ENCODE data around the gene LNX1. TPM values are rescaled to one million over a fixed set of nuclear protein-coding genes. Genes with fewer than 3 reads are reported as not detected.

Gene LNX1
- total and polyA plus RNA-seq, 9 of the 15 experiments (the other 6 are each of a cell fraction or from before 2014, with no cell fraction given): 0.40 to 3.6 (median 2.2) TPM

DNA sequence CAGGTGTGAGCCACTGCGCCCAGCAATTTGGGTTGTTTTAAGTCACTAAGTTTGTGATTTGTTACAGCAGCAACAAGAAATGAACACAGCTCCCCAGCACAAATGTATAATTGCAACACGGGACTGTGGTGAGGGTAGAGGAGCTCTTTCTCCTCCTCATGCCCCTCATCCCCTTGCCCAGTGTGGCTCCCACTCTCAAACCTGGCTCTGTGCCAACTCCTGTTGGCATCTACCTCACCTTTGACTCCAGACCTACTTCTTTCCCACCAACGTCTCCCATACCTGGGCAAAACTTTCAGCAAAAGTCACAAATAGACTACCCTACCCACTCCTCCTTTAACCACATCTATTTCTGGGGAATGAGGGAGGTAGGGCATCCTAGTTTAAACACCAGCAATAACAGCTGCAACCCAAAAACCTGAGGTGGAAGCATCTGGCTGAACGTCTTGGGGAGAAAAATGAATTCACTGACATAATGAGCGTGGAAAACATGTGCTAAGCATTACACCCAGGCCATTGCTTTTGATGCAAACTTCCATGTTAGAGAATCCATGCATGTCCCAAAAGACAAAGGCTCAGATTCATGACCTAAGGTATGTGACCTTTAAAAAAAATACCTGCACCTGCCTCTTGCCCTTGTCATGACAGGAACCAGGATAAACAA lies 19.2 kb downstream of the LNX1 start:
- Histone ChIP-seq H3K36me3 (ENCODE audit: control insufficient read depth, insufficient read depth, low read length) (no peaks in the 10 kb centered on the region), H3K27me3 (ENCODE audit: control insufficient read depth in 2 of 2, insufficient read depth in 2 of 2, low read length in 2 of 2) (no peaks in the 10 kb centered on the region), H4K20me1 (replicated peaks; ENCODE audit: control insufficient read depth, insufficient read depth, low read length) (no peaks in the 10 kb centered on the region), H3K4me2 (ENCODE audit: insufficient read depth, low read length) (no peak overlapping the region), H2AFZ (ENCODE audit: low read depth, low read length) (no peak overlapping the region), H3K9me1 (ENCODE audit: control insufficient read depth, insufficient read depth, low read length) (no peaks in the 10 kb centered on the region), H3K4me1 (replicated peaks in 1 of 2; ENCODE audit: control insufficient read depth in 2 of 2, insufficient read depth in 2 of 2, low read length in 2 of 2) (peaks cover 2 to 4% of the 10 kb centered on the region in 2 experiments; a peak in 2 of 5 replicates), H3K27ac (ENCODE audit: extremely low read depth, low read depth, low read length) (no peak overlapping the region), H3K9me3 (replicated peaks; ENCODE audit: control insufficient read depth, insufficient read depth, low read depth, low read length) (no peaks in the 10 kb centered on the region), H3K79me2 (ENCODE audit: control insufficient read depth, insufficient read depth, low read length) (no peaks in the 10 kb centered on the region), H3K4me3 (no peak overlapping the region), H3K9ac (ENCODE audit: insufficient read depth in 1 of 2, low read depth in 2 of 2, low read length in 2 of 2) (no peak overlapping the region)
- no peak for ATAC-seq
- ChIA-PET CTCF (ENCODE audit: low intra/inter-chr PET ratio) (no interaction called here), POLR2A (no interaction called here)
- no peak for DNase-seq (ENCODE audit: extremely low read depth in 1 of 4, low spot score in 3 of 4)
- in situ Hi-C loops (cut with MboI) (no loop called here), intact Hi-C loops (cut with micrococcal nuclease) (no loop called here)
- FAIRE-seq: no peak
- no TSS peak for BruUV-seq (replicated peaks)
- WGBS (ENCODE audit: insufficient coverage, low coverage, missing lambda C conversion rate): 30% methylated on average over 5 of the region's 5 CpGs
- TF ChIP-seq ZNF778 (CRISPR knock-in tag; IDR thresholded peaks at IDR 0.05) (no peak), NFIX (CRISPR knock-in tag; IDR thresholded peaks at IDR 0.05; ENCODE audit: low read depth) (peak; percentile 75), ZNF79 (CRISPR knock-in tag; IDR thresholded peaks at IDR 0.05; ENCODE audit: low read depth) (no peak), CAMTA2 (CRISPR knock-in tag; conservative IDR thresholded peaks at IDR 0.05) (no peak), KAT7 (CRISPR knock-in tag; IDR thresholded peaks at IDR 0.05; ENCODE audit: borderline replicate concordance) (no peak), NFIC (IDR thresholded peaks at IDR 0.05) (peak; percentile 94), RBFOX2 (IDR thresholded peaks at IDR 0.05; ENCODE audit: low read depth, low read length) (no peak), HDAC6 (IDR thresholded peaks at IDR 0.05; ENCODE audit: low read depth, low read length) (no peak), ZNF274 (IDR thresholded peaks at IDR 0.05; ENCODE audit: borderline replicate concordance, low read depth, low read length) (no peak), ZNF75A (CRISPR knock-in tag; IDR thresholded peaks at IDR 0.05) (no peak), KLF6 (CRISPR knock-in tag; IDR thresholded peaks at IDR 0.05; ENCODE audit: borderline replicate concordance) (no peak)
- TF ChIP-seq, protein P1, sequence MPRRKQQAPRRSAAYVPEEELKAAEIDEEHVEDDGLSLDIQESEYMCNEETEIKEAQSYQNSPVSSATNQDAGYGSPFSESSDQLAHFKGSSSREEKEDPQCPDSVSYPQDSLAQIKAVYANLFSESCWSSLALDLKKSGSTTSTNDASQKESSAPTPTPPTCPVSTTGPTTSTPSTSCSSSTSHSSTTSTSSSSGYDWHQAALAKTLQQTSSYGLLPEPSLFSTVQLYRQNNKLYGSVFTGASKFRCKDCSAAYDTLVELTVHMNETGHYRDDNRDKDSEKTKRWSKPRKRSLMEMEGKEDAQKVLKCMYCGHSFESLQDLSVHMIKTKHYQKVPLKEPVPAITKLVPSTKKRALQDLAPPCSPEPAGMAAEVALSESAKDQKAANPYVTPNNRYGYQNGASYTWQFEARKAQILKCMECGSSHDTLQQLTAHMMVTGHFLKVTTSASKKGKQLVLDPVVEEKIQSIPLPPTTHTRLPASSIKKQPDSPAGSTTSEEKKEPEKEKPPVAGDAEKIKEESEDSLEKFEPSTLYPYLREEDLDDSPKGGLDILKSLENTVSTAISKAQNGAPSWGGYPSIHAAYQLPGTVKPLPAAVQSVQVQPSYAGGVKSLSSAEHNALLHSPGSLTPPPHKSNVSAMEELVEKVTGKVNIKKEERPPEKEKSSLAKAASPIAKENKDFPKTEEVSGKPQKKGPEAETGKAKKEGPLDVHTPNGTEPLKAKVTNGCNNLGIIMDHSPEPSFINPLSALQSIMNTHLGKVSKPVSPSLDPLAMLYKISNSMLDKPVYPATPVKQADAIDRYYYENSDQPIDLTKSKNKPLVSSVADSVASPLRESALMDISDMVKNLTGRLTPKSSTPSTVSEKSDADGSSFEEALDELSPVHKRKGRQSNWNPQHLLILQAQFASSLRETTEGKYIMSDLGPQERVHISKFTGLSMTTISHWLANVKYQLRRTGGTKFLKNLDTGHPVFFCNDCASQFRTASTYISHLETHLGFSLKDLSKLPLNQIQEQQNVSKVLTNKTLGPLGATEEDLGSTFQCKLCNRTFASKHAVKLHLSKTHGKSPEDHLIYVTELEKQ (CRISPR knock-in tag; IDR thresholded peaks at IDR 0.05): no peak
- TF ChIP-seq, protein P2, sequence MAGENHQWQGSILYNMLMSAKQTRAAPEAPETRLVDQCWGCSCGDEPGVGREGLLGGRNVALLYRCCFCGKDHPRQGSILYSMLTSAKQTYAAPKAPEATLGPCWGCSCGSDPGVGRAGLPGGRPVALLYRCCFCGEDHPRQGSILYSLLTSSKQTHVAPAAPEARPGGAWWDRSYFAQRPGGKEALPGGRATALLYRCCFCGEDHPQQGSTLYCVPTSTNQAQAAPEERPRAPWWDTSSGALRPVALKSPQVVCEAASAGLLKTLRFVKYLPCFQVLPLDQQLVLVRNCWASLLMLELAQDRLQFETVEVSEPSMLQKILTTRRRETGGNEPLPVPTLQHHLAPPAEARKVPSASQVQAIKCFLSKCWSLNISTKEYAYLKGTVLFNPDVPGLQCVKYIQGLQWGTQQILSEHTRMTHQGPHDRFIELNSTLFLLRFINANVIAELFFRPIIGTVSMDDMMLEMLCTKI (IDR thresholded peaks at IDR 0.05; ENCODE audit: partially characterized antibody): no peak
- TF ChIP-seq, protein P3, sequence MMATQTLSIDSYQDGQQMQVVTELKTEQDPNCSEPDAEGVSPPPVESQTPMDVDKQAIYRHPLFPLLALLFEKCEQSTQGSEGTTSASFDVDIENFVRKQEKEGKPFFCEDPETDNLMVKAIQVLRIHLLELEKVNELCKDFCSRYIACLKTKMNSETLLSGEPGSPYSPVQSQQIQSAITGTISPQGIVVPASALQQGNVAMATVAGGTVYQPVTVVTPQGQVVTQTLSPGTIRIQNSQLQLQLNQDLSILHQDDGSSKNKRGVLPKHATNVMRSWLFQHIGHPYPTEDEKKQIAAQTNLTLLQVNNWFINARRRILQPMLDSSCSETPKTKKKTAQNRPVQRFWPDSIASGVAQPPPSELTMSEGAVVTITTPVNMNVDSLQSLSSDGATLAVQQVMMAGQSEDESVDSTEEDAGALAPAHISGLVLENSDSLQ (IDR thresholded peaks at IDR 0.05): no peak
